ENCODE results near the gene RTEL1. TPM values are rescaled to one million over a fixed set of nuclear protein-coding genes. Genes with fewer than 3 reads are reported as not detected.
"Not testable (repeated sequence)": the region's sequence is repeated elsewhere in the genome, so short reads cannot be mapped to it uniquely, and the experiment has no call there.

The RTEL1 gene
- polyA plus RNA-seq, 2 donors = 8.1 to 14.5 TPM

DNA sequence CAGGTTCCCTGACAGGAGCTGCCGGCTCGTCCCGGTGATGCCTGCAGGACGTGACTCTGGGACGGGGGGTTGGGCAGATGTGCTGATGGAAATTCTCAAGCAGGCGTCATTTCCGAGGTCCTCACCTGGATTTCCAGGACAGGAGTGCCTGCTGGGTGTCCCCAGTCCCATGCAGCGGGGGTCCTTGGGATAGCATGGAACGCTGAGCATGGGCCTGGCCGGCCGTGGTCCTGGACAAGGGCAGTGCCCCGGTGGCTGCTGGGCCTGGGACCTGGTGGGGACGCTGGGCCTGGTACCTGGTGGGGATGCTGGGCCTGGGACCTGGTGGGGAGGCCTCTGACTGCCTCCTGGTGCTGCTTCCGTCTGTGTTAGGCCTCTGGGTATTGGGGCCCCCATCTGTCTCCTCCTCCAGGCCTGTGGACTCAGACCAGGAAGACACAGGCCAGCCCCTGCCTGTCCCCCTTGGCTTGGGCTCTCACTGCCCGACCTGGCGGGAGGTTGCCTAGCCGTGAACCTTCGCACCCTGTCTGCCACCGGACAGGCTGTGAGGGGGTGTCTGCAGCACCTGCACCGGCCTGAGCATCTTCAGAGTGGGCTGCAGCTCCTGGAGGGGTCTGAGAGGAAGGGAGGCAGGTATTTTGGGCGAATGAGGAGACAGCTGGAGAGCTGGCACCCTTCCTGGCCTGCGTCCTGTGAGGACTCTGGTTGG lies 6.2 kb downstream of the RTEL1 start:
- H3K4me3 ChIP-seq (ENCODE audit: low read depth in 1 of 2, low read length in 2 of 2) = no peak overlapping the region
- no peaks in the 10 kb centered on the region for H3K27me3 ChIP-seq (ENCODE audit: control insufficient read depth in 1 of 2, insufficient read depth in 2 of 2, low read length in 2 of 2)
- H3K4me1 ChIP-seq (ENCODE audit: control insufficient read depth in 2 of 2, insufficient read depth in 2 of 2, low read length in 1 of 2) = peaks cover 0 to 2% of the 10 kb centered on the region in 2 donors
- H3K36me3 ChIP-seq (ENCODE audit: control insufficient read depth in 2 of 2, insufficient read depth in 2 of 2, low read length in 1 of 2) = peaks cover 9 to 55% of the 10 kb centered on the region in 2 donors
- H3K9me3 ChIP-seq (ENCODE audit: control insufficient read depth in 2 of 2, insufficient read depth in 1 of 2, low read depth in 1 of 2, low read length in 1 of 2) = no peaks in the 10 kb centered on the region
- WGBS, 2 donors = 89 to 90% methylated on average over 22 of the region's 22 CpGs
- no peak overlapping the region for H3K27ac ChIP-seq (ENCODE audit: low read depth in 2 of 2, low read length in 1 of 2)

DNA sequence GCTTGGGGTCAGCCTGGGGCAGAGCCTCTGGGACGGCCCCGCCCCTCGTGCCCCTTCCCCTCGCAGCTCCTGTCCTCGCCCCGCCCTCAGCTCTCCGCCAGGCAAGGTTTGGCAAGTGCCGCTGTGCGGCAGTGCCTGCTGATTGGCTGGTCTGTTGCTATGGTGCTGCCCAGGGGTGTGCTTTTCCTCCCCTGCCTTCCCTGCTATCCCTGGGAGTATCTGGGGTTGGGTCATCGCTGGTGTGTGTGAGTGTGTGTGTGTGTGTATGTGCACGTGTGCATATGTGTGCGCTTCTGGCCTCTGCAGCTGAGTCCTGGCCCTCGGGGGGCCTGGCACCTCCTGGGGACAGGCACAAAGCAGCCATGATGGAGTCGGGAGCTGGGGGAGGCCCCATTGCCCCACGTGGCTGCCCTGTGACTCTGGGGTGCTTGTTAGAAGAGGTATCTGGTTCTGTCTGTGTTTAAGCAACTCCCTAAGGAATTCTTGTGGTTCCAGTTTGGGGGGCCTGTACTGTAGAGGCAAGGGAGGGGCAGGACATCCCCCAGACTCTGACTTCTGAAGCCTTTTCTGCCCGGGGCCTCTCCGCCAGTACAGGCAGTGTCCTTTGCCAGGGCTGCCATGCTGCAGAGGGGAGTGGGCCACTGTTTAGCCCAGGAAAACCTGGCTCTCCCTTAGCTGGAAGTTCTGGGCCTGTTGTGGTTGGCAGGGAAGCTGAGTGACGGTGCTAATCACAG lies 6.9 kb downstream of the RTEL1 start:
- Histone ChIP-seq H3K27ac (ENCODE audit: low read depth in 2 of 2, low read length in 1 of 2) (no peak overlapping the region), H3K4me3 (ENCODE audit: low read depth in 1 of 2, low read length in 2 of 2) (no peak overlapping the region), H3K4me1 (ENCODE audit: control insufficient read depth in 2 of 2, insufficient read depth in 2 of 2, low read length in 1 of 2) (no peaks in the 10 kb centered on the region), H3K27me3 (ENCODE audit: control insufficient read depth in 1 of 2, insufficient read depth in 2 of 2, low read length in 2 of 2) (no peaks in the 10 kb centered on the region), H3K9me3 (ENCODE audit: control insufficient read depth in 2 of 2, insufficient read depth in 1 of 2, low read depth in 1 of 2, low read length in 1 of 2) (no peaks in the 10 kb centered on the region), H3K36me3 (ENCODE audit: control insufficient read depth in 2 of 2, insufficient read depth in 2 of 2, low read length in 1 of 2) (peaks cover 9 to 55% of the 10 kb centered on the region in 2 donors)
- WGBS, 2 donors = 73 to 76% methylated on average over 16 to 18 of the region's 18 CpGs

DNA sequence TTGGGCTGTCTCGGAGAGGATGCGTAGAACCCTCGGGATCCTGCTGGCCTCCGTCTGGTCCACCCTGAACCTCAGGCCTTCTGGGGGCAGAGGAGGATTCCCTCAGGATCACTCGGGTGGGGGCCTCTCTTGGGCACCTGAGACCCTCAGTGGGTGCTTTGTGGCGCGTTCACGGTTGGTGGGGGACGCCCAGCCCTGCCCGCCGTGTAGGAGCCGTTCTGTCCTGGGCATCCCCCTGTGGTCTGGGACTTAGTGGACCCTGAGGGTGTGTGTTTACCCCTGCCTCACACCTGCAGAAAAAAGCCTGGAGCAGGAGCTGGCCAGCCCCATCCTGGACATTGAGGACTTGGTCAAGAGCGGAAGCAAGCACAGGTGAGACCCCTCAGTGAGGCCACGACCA lies 7.6 kb downstream of the RTEL1 start:
- H3K27ac ChIP-seq (ENCODE audit: low read depth in 2 of 2, low read length in 1 of 2) = no peak overlapping the region
- WGBS, 2 donors = 94 to 95% methylated on average over 14 of the region's 14 CpGs
- H3K36me3 ChIP-seq (ENCODE audit: control insufficient read depth in 2 of 2, insufficient read depth in 2 of 2, low read length in 1 of 2) = peaks cover 9 to 55% of the 10 kb centered on the region in 2 donors
- H3K4me3 ChIP-seq (ENCODE audit: low read depth in 1 of 2, low read length in 2 of 2) = no peak overlapping the region
- H3K9me3 ChIP-seq (ENCODE audit: control insufficient read depth in 2 of 2, insufficient read depth in 1 of 2, low read depth in 1 of 2, low read length in 1 of 2) = no peaks in the 10 kb centered on the region
- no peaks in the 10 kb centered on the region for H3K4me1 ChIP-seq (ENCODE audit: control insufficient read depth in 2 of 2, insufficient read depth in 2 of 2, low read length in 1 of 2)
- no peaks in the 10 kb centered on the region for H3K27me3 ChIP-seq (ENCODE audit: control insufficient read depth in 1 of 2, insufficient read depth in 2 of 2, low read length in 2 of 2)

DNA sequence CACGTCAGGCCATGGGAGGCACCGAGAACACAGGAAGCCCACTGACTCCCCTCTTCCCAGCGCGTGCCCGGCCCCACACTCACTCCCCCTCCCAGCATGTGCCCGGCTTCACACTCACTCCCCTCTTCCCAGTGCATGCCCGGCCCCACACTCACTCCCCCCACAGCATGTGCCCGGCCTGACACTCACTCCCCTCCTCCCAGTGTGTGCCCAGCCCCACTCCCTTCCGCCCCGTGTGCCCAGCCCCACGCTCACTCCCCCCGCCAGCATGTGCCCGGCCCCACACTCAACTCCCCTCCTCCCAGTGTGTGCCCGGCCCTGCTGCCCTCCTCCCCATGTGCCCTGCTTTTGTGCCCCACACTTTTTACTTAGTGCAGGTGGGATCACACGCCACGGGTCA lies 9.7 kb downstream of the RTEL1 start:
- peaks cover 5 to 45% of the 10 kb centered on the region in 2 donors for H3K36me3 ChIP-seq (ENCODE audit: control insufficient read depth in 2 of 2, insufficient read depth in 2 of 2, low read length in 1 of 2)
- H3K27me3 ChIP-seq (ENCODE audit: control insufficient read depth in 1 of 2, insufficient read depth in 2 of 2, low read length in 2 of 2) = no peaks in the 10 kb centered on the region
- H3K27ac ChIP-seq (ENCODE audit: low read depth in 2 of 2, low read length in 1 of 2) = no peak overlapping the region
- H3K9me3 ChIP-seq (ENCODE audit: control insufficient read depth in 2 of 2, insufficient read depth in 1 of 2, low read depth in 1 of 2, low read length in 1 of 2) = no peaks in the 10 kb centered on the region
- no peak overlapping the region for H3K4me3 ChIP-seq (ENCODE audit: low read depth in 1 of 2, low read length in 2 of 2)
- WGBS, 2 donors = 93 to 94% methylated on average over 16 of the region's 16 CpGs
- H3K4me1 ChIP-seq (ENCODE audit: control insufficient read depth in 2 of 2, insufficient read depth in 2 of 2, low read length in 1 of 2) = no peaks in the 10 kb centered on the region

DNA sequence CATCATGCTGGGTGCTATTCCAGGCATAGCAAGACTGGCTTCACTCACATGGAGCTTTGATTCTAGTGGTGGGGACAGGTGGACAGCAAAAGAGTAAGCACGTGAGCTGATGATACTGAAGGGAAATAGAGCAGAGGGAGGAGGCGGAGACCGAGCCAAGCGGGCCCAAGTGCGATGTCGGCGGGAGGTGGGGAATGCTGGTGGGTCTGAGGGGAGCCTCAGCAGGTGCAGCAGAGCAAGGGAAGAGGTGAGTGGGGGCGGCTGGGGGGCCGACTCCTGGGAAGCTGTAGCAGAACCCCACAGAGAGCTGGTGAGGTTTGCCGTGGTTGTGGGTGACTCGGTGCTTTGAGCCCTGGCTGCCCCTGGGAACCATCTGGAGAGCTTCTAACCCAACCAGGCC lies 10.2 kb downstream of the RTEL1 start:
- H3K27me3 ChIP-seq (ENCODE audit: control insufficient read depth in 1 of 2, insufficient read depth in 2 of 2, low read length in 2 of 2) = no peaks in the 10 kb centered on the region
- WGBS, 2 donors = 96% methylated on average over 11 of the region's 11 CpGs
- no peak overlapping the region for H3K4me3 ChIP-seq (ENCODE audit: low read depth in 1 of 2, low read length in 2 of 2)
- H3K36me3 ChIP-seq (ENCODE audit: control insufficient read depth in 2 of 2, insufficient read depth in 2 of 2, low read length in 1 of 2) = peaks cover 5 to 41% of the 10 kb centered on the region in 2 donors
- no peaks in the 10 kb centered on the region for H3K4me1 ChIP-seq (ENCODE audit: control insufficient read depth in 2 of 2, insufficient read depth in 2 of 2, low read length in 1 of 2)
- H3K9me3 ChIP-seq (ENCODE audit: control insufficient read depth in 2 of 2, insufficient read depth in 1 of 2, low read depth in 1 of 2, low read length in 1 of 2) = no peaks in the 10 kb centered on the region
- no peak overlapping the region for H3K27ac ChIP-seq (ENCODE audit: low read depth in 2 of 2, low read length in 1 of 2)

DNA sequence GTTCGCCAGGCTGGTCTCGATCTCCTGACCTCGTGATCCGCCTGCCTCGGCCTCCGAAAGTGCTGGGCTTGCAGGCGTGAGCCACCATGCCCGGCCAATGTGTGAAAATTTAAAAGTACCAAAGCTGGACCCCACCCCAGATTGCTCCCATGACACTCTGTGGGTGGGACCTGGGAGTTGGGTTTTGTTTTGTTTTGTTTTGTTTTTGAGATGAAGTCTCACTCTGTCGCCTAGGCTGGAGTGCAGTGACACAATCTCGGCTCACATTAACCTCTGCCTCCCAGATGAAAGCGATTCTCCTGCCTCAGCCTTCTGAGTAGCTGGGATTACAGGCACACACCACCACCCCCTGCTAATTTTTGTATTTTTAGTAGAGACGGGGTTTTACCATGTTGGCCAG lies 13.6 kb downstream of the RTEL1 start:
- H3K27ac ChIP-seq (ENCODE audit: low read depth in 2 of 2, low read length in 1 of 2); H3K27me3 ChIP-seq (ENCODE audit: control insufficient read depth in 1 of 2, insufficient read depth in 2 of 2, low read length in 2 of 2); H3K9me3 ChIP-seq (ENCODE audit: control insufficient read depth in 2 of 2, insufficient read depth in 1 of 2, low read depth in 1 of 2, low read length in 1 of 2); H3K4me1 ChIP-seq (ENCODE audit: control insufficient read depth in 2 of 2, insufficient read depth in 2 of 2, low read length in 1 of 2); H3K4me3 ChIP-seq (ENCODE audit: low read depth in 1 of 2, low read length in 2 of 2): not testable (repeated sequence)
- 93 to 95% methylated on average over 12 of the region's 12 CpGs for WGBS, 2 donors
- peaks cover 10 to 32% of the 10 kb centered on the region in 2 donors for H3K36me3 ChIP-seq (ENCODE audit: control insufficient read depth in 2 of 2, insufficient read depth in 2 of 2, low read length in 1 of 2)

DNA sequence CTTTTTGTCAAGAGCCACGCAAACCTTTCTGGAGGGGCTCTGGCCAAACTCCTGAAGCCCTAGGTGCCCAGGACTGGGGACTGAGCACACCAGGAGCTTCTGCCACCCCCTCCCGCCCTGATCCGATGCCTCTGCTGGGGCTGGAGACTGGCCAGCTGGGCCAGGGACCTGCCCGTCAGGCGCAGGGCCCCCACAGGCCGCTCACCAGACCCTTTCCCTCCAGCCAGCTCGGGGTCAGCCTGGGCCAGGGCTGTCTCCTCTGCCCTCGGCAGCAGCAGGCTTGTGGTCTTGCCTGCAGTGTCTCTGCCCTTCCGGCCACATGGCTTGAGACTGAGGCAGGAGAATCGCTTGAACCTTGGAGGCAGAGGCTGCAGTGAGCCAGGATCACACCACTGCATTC lies 14.6 kb downstream of the RTEL1 start:
- 94 to 95% methylated on average over 10 of the region's 10 CpGs for WGBS, 2 donors
- Histone ChIP-seq H3K36me3 (ENCODE audit: control insufficient read depth in 2 of 2, insufficient read depth in 2 of 2, low read length in 1 of 2) (peaks cover 10 to 24% of the 10 kb centered on the region in 2 donors), H3K27ac (ENCODE audit: low read depth in 2 of 2, low read length in 1 of 2) (no peak overlapping the region)

DNA sequence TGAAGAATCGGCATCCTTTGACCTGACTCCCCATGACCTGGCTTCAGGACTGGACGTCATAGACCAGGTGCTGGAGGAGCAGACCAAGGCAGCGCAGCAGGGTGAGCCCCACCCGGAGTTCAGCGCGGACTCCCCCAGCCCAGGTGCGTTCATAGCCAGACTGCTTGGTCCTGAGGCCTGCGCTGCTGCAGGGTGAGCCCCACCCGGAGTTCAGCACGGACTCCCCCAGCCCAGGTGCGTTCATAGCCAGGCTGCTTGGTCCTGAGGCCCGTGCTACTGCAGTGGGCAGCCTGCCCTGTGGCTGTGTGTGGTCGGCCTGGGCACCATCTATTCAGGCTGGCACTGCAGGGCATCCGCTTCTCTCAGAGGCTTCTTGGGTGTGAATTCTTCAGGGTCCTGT lies 15.8 kb downstream of the RTEL1 start:
- WGBS, 2 donors = 95 to 97% methylated on average over 14 of the region's 14 CpGs
- Histone ChIP-seq H3K4me3 (ENCODE audit: low read depth in 1 of 2, low read length in 2 of 2) (no peak overlapping the region), H3K27me3 (ENCODE audit: control insufficient read depth in 1 of 2, insufficient read depth in 2 of 2, low read length in 2 of 2) (no peaks in the 10 kb centered on the region), H3K27ac (ENCODE audit: low read depth in 2 of 2, low read length in 1 of 2) (no peak overlapping the region), H3K9me3 (ENCODE audit: control insufficient read depth in 2 of 2, insufficient read depth in 1 of 2, low read depth in 1 of 2, low read length in 1 of 2) (no peaks in the 10 kb centered on the region), H3K4me1 (ENCODE audit: control insufficient read depth in 2 of 2, insufficient read depth in 2 of 2, low read length in 1 of 2) (no peaks in the 10 kb centered on the region), H3K36me3 (ENCODE audit: control insufficient read depth in 2 of 2, insufficient read depth in 2 of 2, low read length in 1 of 2) (peaks cover 4 to 17% of the 10 kb centered on the region in 2 donors)

More for the DNA sequence above, 14.6 kb downstream of the RTEL1 start:
- no peak overlapping the region for H3K4me3 ChIP-seq (ENCODE audit: low read depth in 1 of 2, low read length in 2 of 2)
- H3K9me3 ChIP-seq (ENCODE audit: control insufficient read depth in 2 of 2, insufficient read depth in 1 of 2, low read depth in 1 of 2, low read length in 1 of 2) = no peaks in the 10 kb centered on the region
- H3K27me3 ChIP-seq (ENCODE audit: control insufficient read depth in 1 of 2, insufficient read depth in 2 of 2, low read length in 2 of 2) = no peaks in the 10 kb centered on the region
- no peaks in the 10 kb centered on the region for H3K4me1 ChIP-seq (ENCODE audit: control insufficient read depth in 2 of 2, insufficient read depth in 2 of 2, low read length in 1 of 2)

DNA sequence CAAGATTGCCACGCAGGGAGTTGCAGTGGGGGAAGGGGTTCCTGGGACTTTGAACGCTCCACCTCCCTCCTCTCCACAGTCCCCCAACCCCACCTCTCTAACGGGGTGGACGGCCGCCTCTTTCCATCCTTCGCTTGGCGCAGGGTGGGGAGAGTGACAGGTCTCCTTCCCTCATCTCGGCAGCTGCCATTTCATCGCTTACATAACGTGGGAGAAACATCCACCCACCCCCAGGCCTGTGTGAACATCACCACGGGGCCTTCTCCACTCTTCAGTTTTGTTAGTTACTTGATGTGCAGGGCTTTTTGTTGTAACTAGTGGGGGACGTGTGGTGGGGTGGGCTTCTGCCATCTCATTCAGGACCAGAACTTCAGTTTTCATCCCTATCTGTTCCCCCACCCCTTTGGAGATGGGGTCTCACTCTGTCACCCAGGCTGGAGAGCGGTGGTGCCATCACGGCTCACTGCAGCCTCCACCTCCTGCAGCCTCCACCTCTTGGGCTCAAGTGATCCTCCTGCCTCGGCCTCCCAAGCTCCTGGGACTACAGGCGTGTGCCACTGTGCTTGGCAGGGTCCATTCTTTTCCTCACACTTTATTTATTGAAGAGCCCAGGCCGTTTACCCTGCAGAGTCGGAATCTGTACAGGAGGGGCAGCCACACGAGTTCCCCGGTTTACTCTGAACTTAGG lies 17.7 kb downstream of the RTEL1 start:
- H3K27me3 ChIP-seq (ENCODE audit: control insufficient read depth in 1 of 2, insufficient read depth in 2 of 2, low read length in 2 of 2) = no peaks in the 10 kb centered on the region
- no peaks in the 10 kb centered on the region for H3K4me1 ChIP-seq (ENCODE audit: control insufficient read depth in 2 of 2, insufficient read depth in 2 of 2, low read length in 1 of 2)
- 94 to 95% methylated on average over 19 to 20 of the region's 20 CpGs for WGBS, 2 donors
- H3K36me3 ChIP-seq (ENCODE audit: control insufficient read depth in 2 of 2, insufficient read depth in 2 of 2, low read length in 1 of 2) = peaks cover 4 to 17% of the 10 kb centered on the region in 2 donors
- no peak overlapping the region for H3K27ac ChIP-seq (ENCODE audit: low read depth in 2 of 2, low read length in 1 of 2)
- H3K4me3 ChIP-seq (ENCODE audit: low read depth in 1 of 2, low read length in 2 of 2) = no peak overlapping the region
- no peaks in the 10 kb centered on the region for H3K9me3 ChIP-seq (ENCODE audit: control insufficient read depth in 2 of 2, insufficient read depth in 1 of 2, low read depth in 1 of 2, low read length in 1 of 2)
